A549 (cell line): ENCODE results near the gene HS3ST4. TPM values are rescaled to one million over a fixed set of nuclear protein-coding genes. Genes with fewer than 3 reads are reported as not detected.

Experiments used
- ATAC-seq, 2 experiments: fragments of 200-7000 bp in 1 of 2; fragments of >200 bp in 1 of 2; cut with Nextera tagmentation in 1 of 2; cut with Tn5 transposase in 1 of 2; 3 replicates each; pipeline versions ENCODE4 v1.8.0 to v1.9.1; 2018 to 2020; ENCODE audit warnings: mild to moderate bottlenecking in 1 of 2, moderate library complexity in 1 of 2
- CTCF ChIA-PET: fragments of 300-600 bp; sonication (Branson Sonifier 250); formaldehyde crosslinking; extraction: SDS; loops from one replicate; lab custom pipeline; 2021; ENCODE audit warnings: antibody characterized with exemption, inconsistent platforms; lab: Yijun Ruan, JAX
- POLR2A ChIA-PET: fragments of 350-600 bp; formaldehyde crosslinking; extraction: SDS; loops from one replicate; lab custom pipeline; 2021; ENCODE audit warnings: antibody characterized with exemption, inconsistent platforms; lab: Yijun Ruan, JAX
- DNase-seq, 2 experiments: peaks; one replicate each; pipeline versions ENCODE4 v3.0.0 to v3.0.0-alpha.2; 2011 to 2016; ENCODE audit warnings: low read depth in 1 of 2, low spot score in 1 of 2
- FAIRE-seq: peaks from 2 replicates; lab custom pipeline; 2011; peaks lifted over from hg19 to GRCh38; lab: Jason Lieb, UNC
- H3K27ac ChIP-seq, 2 experiments: fragments of >200 bp; sonication (Bioruptor Twin); formaldehyde crosslinking; 3 replicates each; pipeline ENCODE4 v1.5.1; 2016 to 2017
- H3K4me1 ChIP-seq: fragments of >200 bp; sonication (Bioruptor Twin); formaldehyde crosslinking; 3 replicates; pipeline ENCODE4 v1.6.1; 2016
- H3K4me2 ChIP-seq: fragments of >200 bp; sonication (Bioruptor Twin); formaldehyde crosslinking; 3 replicates; pipeline ENCODE4 v1.6.1; 2016
- H3K4me3 ChIP-seq: fragments of >200 bp; sonication (Bioruptor Twin); formaldehyde crosslinking; 3 replicates; pipeline ENCODE4 v1.5.1; 2016
- H3K9me3 ChIP-seq: fragments of >200 bp; sonication (Bioruptor Twin); formaldehyde crosslinking; 3 replicates; pipeline ENCODE4 v1.6.1; 2016
- CBX8 ChIP-seq: fragments of 200-600 bp; sonication (generic); IDR thresholded peaks from 2 replicates; pipeline ENCODE4 v1.6.1; 2016
- EP300 ChIP-seq, 2 experiments: fragments of >200 bp; sonication (Bioruptor Twin); formaldehyde crosslinking; IDR thresholded peaks; 2 replicates in 1 of 2; 3 replicates in 1 of 2; pipeline ENCODE4 v1.6.1; 2016 to 2017
- FOSL2 ChIP-seq, 2 experiments: fragments of 450-650 bp in 1 of 2; fragments of >200 bp in 1 of 2; sonication (Bioruptor Twin) in 1 of 2; formaldehyde crosslinking; IDR thresholded peaks; 2 replicates each; pipeline versions ENCODE4 v1.5.0 to v1.6.1; 2016 to 2020; ENCODE audit warnings: mild to moderate bottlenecking in 1 of 2, moderate library complexity in 1 of 2
- FOXS1 ChIP-seq: fragments of 250-450 bp; sonication (Bioruptor Pico); IDR thresholded peaks from 2 replicates; pipeline ENCODE4 v1.5.0; 2020; ENCODE audit warnings: mild to moderate bottlenecking, moderate library complexity
- GATA3 ChIP-seq: IDR thresholded peaks from 2 replicates; pipeline ENCODE4 v1.6.1; 2012; ENCODE audit warnings: borderline replicate concordance
- HES2 ChIP-seq: fragments of >200 bp; sonication (Bioruptor Twin); formaldehyde crosslinking; IDR thresholded peaks from 2 replicates; pipeline ENCODE4 v1.6.1; 2016
- HEYL ChIP-seq: fragments of 250-450 bp; sonication (Bioruptor Pico); IDR thresholded peaks from 2 replicates; pipeline ENCODE4 v1.8.0; 2021; ENCODE audit warnings: mild to moderate bottlenecking, moderate library complexity
- HOXA7 ChIP-seq: fragments of 250-450 bp; sonication (Bioruptor Pico); IDR thresholded peaks from 2 replicates; pipeline ENCODE4 v1.5.0; 2020; ENCODE audit warnings: mild to moderate bottlenecking, moderate library complexity
- HOXB5 ChIP-seq: fragments of 250-450 bp; sonication (Bioruptor Pico); IDR thresholded peaks from 2 replicates; pipeline ENCODE4 v1.5.0; 2020; ENCODE audit warnings: mild to moderate bottlenecking, moderate library complexity
- JUNB ChIP-seq: fragments of >200 bp; sonication (Bioruptor Twin); formaldehyde crosslinking; IDR thresholded peaks from 2 replicates; pipeline ENCODE4 v1.6.1; 2016
- KDM1A ChIP-seq: fragments of 200-600 bp; sonication (generic); IDR thresholded peaks from 2 replicates; pipeline ENCODE4 v1.6.1; 2016; ENCODE audit warnings: low read depth, mild to moderate bottlenecking
- MAFK ChIP-seq: fragments of 450-650 bp; IDR thresholded peaks from 2 replicates; pipeline ENCODE4 v1.6.1; 2014; ENCODE audit not compliant: partially characterized antibody
- NPAS2 ChIP-seq: fragments of 250-450 bp; sonication (Bioruptor Pico); IDR thresholded peaks from 2 replicates; pipeline ENCODE4 v1.8.0; 2022; ENCODE audit warnings: mild to moderate bottlenecking, moderate library complexity, borderline replicate concordance
- PBX3 ChIP-seq: IDR thresholded peaks from 2 replicates; pipeline ENCODE4 v1.6.1; 2012
- POLR2AphosphoS2 ChIP-seq: conservative IDR thresholded peaks from 2 replicates; pipeline ENCODE4 v1.6.1; 2012; ENCODE audit warnings: low read length, improper control_type of control experiment, inconsistent platforms
- RAD21 ChIP-seq, 2 experiments: fragments of >200 bp in 1 of 2; sonication (Bioruptor Twin) in 1 of 2; formaldehyde crosslinking in 1 of 2; IDR thresholded peaks in 1 of 2; conservative IDR thresholded peaks in 1 of 2; 2 replicates in 1 of 2; 3 replicates in 1 of 2; pipeline ENCODE4 v1.6.1; 2012 to 2018; ENCODE audit warnings: inconsistent platforms in 1 of 2
- RARB ChIP-seq: fragments of 250-450 bp; sonication (Bioruptor Pico); IDR thresholded peaks from 2 replicates; pipeline ENCODE4 v1.8.0; 2021; ENCODE audit warnings: mild to moderate bottlenecking, moderate library complexity
- RCOR1 ChIP-seq: fragments of 150-350 bp; IDR thresholded peaks from 2 replicates; pipeline ENCODE4 v1.6.1; 2014; ENCODE audit warnings: antibody characterized with exemption, low read length, low read depth
- RNF2 ChIP-seq: fragments of 200-600 bp; sonication (generic); IDR thresholded peaks from 2 replicates; pipeline ENCODE4 v1.6.1; 2016; ENCODE audit warnings: low read depth, mild to moderate bottlenecking, antibody characterized with exemption, moderate library complexity, borderline replicate concordance
- SREBF2 ChIP-seq: fragments of 450-650 bp; IDR thresholded peaks from 2 replicates; pipeline ENCODE4 v1.6.1; 2014; ENCODE audit warnings: mild to moderate bottlenecking, moderate library complexity
- ZFP36 ChIP-seq: fragments of 450-650 bp; IDR thresholded peaks from 2 replicates; pipeline ENCODE4 v1.6.1; 2014; ENCODE audit warnings: borderline replicate concordance; ENCODE audit not compliant: partially characterized antibody
- ZSCAN20 ChIP-seq: fragments of 250-450 bp; sonication (Bioruptor Pico); IDR thresholded peaks from 2 replicates; pipeline ENCODE4 v1.8.0; 2022; ENCODE audit warnings: mild to moderate bottlenecking, moderate library complexity
- whole genome bisulfite sequencing: methylation state at CpG from one replicate; pipeline ENCODE4 v1.1.6; 2017; ENCODE audit errors: missing lambda C conversion rate; 5-methylcytosine and 5-hydroxymethylcytosine counted together
- polyA plus RNA-seq, 4 experiments: library from polyadenylated mRNA; depleted of rRNA in 3 of 4; stranded (reverse); fragments of >200 nt; fragmentation: RNase III in 1 of 4; extraction: RNeasy Plus Mini Kit Qiagen cat#74134 plus additional on column Dnase treatment in 1 of 4; gene quantifications; 2 replicates in 3 of 4; 3 replicates in 1 of 4; pipeline ENCODE4 v1.2.3, GENCODE V29; 2011 to 2017
- TF ChIP-seq, protein P1 (sequence below): fragments of >200 bp; sonication (Bioruptor Twin); formaldehyde crosslinking; IDR thresholded peaks from 3 replicates; pipeline ENCODE4 v1.5.1; 2016
- TF ChIP-seq, protein P2 (sequence below): IDR thresholded peaks from 2 replicates; pipeline ENCODE4 v1.6.1; 2012
- TF ChIP-seq, protein P3 (sequence below): fragments of >200 bp; sonication (Bioruptor Twin); formaldehyde crosslinking; IDR thresholded peaks from 3 replicates; pipeline ENCODE4 v1.6.1; 2016

The HS3ST4 gene
- polyA plus RNA-seq, 2 of the 4 experiments (the other 2 are of a cell fraction): not detected

DNA sequence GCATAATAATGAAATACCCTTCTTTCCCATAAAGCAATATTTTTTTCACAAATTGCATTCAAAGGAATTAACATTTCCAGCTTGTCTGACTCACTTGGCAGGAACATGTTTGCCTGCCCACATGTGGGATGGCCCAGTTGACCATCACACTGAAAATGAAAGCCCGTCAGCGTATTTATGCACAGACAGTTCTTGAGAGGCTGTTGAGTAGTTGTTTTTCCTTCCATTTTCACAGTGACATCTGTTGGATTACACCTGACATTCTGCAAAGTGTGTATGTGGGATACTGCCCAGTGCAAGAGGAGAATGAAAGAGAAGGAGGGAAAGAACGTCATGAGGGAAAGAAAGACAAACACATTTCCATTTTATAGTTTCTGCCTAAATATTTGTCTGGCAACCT lies 29.7 kb downstream of the HS3ST4 start:
- Histone ChIP-seq H3K4me1 (no peaks in the 10 kb centered on the region), H3K4me2 (no peak overlapping the region), H3K27ac (no peak overlapping the region), H3K4me3 (no peak overlapping the region), H3K9me3 (no peaks in the 10 kb centered on the region)
- CTCF ChIA-PET: no interaction called here
- WGBS: 0% methylated on average over 3 of the region's 3 CpGs
- FAIRE-seq (no peak), DNase-seq (no peak), ATAC-seq (no peak)
- TF ChIP-seq KDM1A: no peak
- no peak for TF ChIP-seq ZSCAN20
- no peak for TF ChIP-seq RAD21 (conservative IDR thresholded peaks at IDR 0.05 in 1 of 2, IDR thresholded peaks at IDR 0.05 in 1 of 2)
- no peak for TF ChIP-seq CBX8
- POLR2A ChIA-PET: no interaction called here

DNA sequence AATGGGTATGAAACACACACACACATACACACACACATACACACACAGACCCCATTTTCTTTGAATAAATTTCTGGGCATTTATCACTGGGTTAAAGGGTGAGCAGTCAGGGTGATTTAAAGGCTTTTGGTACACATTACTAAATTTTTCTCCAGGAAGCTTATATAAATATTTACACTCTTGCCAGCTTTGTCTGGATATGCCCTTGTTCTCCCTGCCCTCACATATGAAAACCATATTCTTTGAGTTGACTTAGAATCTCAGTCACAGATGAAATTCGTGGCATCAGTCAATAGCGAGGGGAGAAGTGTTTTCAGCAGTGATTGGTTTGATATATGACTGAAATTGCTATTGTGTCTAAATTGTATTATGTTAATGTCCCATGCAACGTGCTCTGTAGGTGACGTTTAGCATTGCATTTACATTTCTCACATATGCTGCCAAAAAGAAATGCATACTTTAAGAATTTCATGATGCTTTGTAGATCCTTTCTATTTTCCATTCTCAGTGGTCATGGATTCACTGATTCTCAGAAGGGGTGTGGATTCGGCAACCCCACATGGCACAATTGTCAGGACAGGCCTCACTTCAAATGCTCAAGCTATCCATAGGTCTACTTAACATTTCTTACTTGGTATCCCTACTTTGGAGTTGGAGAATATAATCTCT lies 34.8 kb downstream of the HS3ST4 start:
- DNase-seq: no peak
- no peak overlapping the region for H3K4me2 ChIP-seq
- ATAC-seq: no peak
- ChIA-PET POLR2A (no interaction called here), CTCF (no interaction called here)
- WGBS: 6% methylated on average over 5 of the region's 5 CpGs
- H3K4me1 ChIP-seq: no peaks in the 10 kb centered on the region
- H3K4me3 ChIP-seq: no peak overlapping the region
- H3K9me3 ChIP-seq: no peaks in the 10 kb centered on the region
- no peak overlapping the region for H3K27ac ChIP-seq
- no peak for FAIRE-seq
- TF ChIP-seq SREBF2 (no peak), JUNB (no peak), HEYL (CRISPR knock-in tag) (no peak)
- TF ChIP-seq, protein P1, sequence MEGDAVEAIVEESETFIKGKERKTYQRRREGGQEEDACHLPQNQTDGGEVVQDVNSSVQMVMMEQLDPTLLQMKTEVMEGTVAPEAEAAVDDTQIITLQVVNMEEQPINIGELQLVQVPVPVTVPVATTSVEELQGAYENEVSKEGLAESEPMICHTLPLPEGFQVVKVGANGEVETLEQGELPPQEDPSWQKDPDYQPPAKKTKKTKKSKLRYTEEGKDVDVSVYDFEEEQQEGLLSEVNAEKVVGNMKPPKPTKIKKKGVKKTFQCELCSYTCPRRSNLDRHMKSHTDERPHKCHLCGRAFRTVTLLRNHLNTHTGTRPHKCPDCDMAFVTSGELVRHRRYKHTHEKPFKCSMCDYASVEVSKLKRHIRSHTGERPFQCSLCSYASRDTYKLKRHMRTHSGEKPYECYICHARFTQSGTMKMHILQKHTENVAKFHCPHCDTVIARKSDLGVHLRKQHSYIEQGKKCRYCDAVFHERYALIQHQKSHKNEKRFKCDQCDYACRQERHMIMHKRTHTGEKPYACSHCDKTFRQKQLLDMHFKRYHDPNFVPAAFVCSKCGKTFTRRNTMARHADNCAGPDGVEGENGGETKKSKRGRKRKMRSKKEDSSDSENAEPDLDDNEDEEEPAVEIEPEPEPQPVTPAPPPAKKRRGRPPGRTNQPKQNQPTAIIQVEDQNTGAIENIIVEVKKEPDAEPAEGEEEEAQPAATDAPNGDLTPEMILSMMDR: no peak

GRCh38 chr16:25729188-25729915 lies 37.6 kb downstream of the HS3ST4 start:
- Histone ChIP-seq H3K9me3 (no peaks in the 10 kb centered on the region), H3K4me3 (no peak overlapping the region), H3K4me1 (no peaks in the 10 kb centered on the region), H3K4me2 (no peak overlapping the region), H3K27ac (no peak overlapping the region)
- ATAC-seq (no peak), DNase-seq (no peak), FAIRE-seq (no peak)
- ChIA-PET CTCF (no interaction called here), POLR2A (no interaction called here)
- TF ChIP-seq RCOR1 (no peak), EP300 (IDR thresholded peaks at IDR 0.05) (no peak), RARB (CRISPR knock-in tag) (no peak), FOXS1 (no peak), HOXA7 (no peak), PBX3 (no peak), ZFP36 (no peak), RNF2 (no peak), HOXB5 (CRISPR knock-in tag) (no peak), GATA3 (no peak), HES2 (no peak), POLR2AphosphoS2 (no peak), MAFK (no peak), NPAS2 (CRISPR knock-in tag) (no peak), FOSL2 (IDR thresholded peaks at IDR 0.05) (no peak), FOSL2 (CRISPR knock-in tag; IDR thresholded peaks at IDR 0.05) (no peak)
- TF ChIP-seq, protein P1: no peak
- TF ChIP-seq, protein P2, sequence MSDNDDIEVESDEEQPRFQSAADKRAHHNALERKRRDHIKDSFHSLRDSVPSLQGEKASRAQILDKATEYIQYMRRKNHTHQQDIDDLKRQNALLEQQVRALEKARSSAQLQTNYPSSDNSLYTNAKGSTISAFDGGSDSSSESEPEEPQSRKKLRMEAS: no peak
- TF ChIP-seq, protein P3, sequence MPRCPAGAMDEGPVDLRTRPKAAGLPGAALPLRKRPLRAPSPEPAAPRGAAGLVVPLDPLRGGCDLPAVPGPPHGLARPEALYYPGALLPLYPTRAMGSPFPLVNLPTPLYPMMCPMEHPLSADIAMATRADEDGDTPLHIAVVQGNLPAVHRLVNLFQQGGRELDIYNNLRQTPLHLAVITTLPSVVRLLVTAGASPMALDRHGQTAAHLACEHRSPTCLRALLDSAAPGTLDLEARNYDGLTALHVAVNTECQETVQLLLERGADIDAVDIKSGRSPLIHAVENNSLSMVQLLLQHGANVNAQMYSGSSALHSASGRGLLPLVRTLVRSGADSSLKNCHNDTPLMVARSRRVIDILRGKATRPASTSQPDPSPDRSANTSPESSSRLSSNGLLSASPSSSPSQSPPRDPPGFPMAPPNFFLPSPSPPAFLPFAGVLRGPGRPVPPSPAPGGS: no peak
- WGBS: 11% methylated on average over 15 of the region's 15 CpGs
